ENCODE results near the gene EGFL7.

GRCh38 chr9:136691316-136692184, 28.8 kb downstream of the EGFL7 start:
- TF ChIP-seq ZNF274 (IDR thresholded peaks at IDR 0.05; ENCODE audit: low read depth, low read length) (no peak), YY1 (IDR thresholded peaks at IDR 0.05; ENCODE audit: insufficient read depth, insufficient read length) (no peak), SUZ12 (IDR thresholded peaks at IDR 0.05; ENCODE audit: extremely low read depth, insufficient read depth, insufficient read length) (no peak)

All from NT2/D1 (cell line).